ENCODE results near the gene RAPGEF3.

DNA sequence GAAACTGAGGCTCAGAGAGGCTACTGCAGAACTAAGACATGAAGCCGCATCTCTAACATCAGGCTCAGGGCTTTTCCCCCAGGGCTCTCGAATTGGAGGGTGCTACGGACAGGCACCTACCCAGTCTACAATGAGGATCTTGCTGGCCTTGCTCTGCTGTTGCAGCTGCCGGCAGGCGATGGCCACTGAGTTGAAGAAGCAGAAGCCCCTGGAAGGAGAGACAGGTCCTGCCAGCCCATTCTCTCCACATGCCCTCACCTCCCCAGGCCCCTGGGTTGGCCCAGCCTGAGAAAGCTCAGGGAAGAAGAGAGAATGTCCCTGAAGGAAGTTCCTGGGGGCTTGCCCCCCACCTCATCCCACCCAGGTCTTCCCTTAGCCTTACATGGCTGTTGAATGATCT is 30.5 kb upstream of the RAPGEF3 start:
- TF ChIP-seq, protein P1, sequence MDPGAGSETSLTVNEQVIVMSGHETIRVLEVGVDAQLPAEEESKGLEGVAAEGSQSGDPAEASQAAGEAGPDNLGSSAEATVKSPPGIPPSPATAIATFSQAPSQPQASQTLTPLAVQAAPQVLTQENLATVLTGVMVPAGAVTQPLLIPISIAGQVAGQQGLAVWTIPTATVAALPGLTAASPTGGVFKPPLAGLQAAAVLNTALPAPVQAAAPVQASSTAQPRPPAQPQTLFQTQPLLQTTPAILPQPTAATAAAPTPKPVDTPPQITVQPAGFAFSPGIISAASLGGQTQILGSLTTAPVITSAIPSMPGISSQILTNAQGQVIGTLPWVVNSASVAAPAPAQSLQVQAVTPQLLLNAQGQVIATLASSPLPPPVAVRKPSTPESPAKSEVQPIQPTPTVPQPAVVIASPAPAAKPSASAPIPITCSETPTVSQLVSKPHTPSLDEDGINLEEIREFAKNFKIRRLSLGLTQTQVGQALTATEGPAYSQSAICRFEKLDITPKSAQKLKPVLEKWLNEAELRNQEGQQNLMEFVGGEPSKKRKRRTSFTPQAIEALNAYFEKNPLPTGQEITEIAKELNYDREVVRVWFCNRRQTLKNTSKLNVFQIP (CRISPR knock-in tag; IDR thresholded peaks at IDR 0.05; ENCODE audit: borderline replicate concordance, low read depth), result no peak
- no peak for TF ChIP-seq PATZ1 (CRISPR knock-in tag; IDR thresholded peaks at IDR 0.05; ENCODE audit: borderline replicate concordance)
- no peak for TF ChIP-seq ZFP3 (CRISPR knock-in tag; IDR thresholded peaks at IDR 0.05)
- TF ChIP-seq GLIS3 (CRISPR knock-in tag; IDR thresholded peaks at IDR 0.05), result no peak
- no peak for TF ChIP-seq ISL1 (CRISPR knock-in tag; IDR thresholded peaks at IDR 0.05)
- TF ChIP-seq ZFP30 (CRISPR knock-in tag; IDR thresholded peaks at IDR 0.05), result no peak
